ENCODE measurements around the gene CLMN. TPM values are rescaled to one million over a fixed set of nuclear protein-coding genes. Genes with fewer than 3 reads are reported as not detected.

Gene CLMN
- total and polyA plus RNA-seq, 2 experiments from 2014 or later = 3.2 to 5.7 TPM

- H3K4me3 Mint-ChIP-seq = no peak overlapping the region; the same call in 2 of the 3 replicates
- H3K27me3 Mint-ChIP-seq (ENCODE audit: insufficient read depth, low read depth, poor library complexity) = peaks cover 19% of the 10 kb centered on the region
- no peaks in the 10 kb centered on the region for H3K27me3 ChIP-seq (ENCODE audit: insufficient read depth)
- ATAC-seq (peak; percentile 18), DNase-seq (ENCODE audit: low spot score) (peak; percentile 17)
- H3K79me2 ChIP-seq (replicated peaks; ENCODE audit: insufficient read depth) = no peaks in the 10 kb centered on the region
- TF ChIP-seq ETS1 (IDR thresholded peaks at IDR 0.05) = no peak
- TF ChIP-seq EZH2phosphoT487 (IDR thresholded peaks at IDR 0.05; ENCODE audit: unreplicated experiment) = no peak
- TF ChIP-seq CTCF (conservative IDR thresholded peaks at IDR 0.05; ENCODE audit: low read depth in 2 of 2) = no peak
- TF ChIP-seq STAT1 (IDR thresholded peaks at IDR 0.05; ENCODE audit: unreplicated experiment) = no peak
- TF ChIP-seq EZH2 (IDR thresholded peaks at IDR 0.05; ENCODE audit: low read depth, unreplicated experiment) = no peak
- TF ChIP-seq ZNF462 (CRISPR knock-in tag; IDR thresholded peaks at IDR 0.05) = no peak
- H4K20me1 ChIP-seq (replicated peaks; ENCODE audit: insufficient read depth) = no peaks in the 10 kb centered on the region
- H3K9me3 Mint-ChIP-seq = no peaks in the 10 kb centered on the region
- 0 out of 2 replicates have a peak overlapping the region, but pooled peaks have one; percentile 51 for H3K4me2 ChIP-seq
- H3K27ac ChIP-seq (ENCODE audit: low read depth) = no peak overlapping the region
- H3K4me3 ChIP-seq = no peak overlapping the region
- no peaks in the 10 kb centered on the region for H3K9me2 ChIP-seq (ENCODE audit: insufficient read depth)
- H3K36me3 ChIP-seq (ENCODE audit: insufficient read depth) = no peaks in the 10 kb centered on the region
- peaks cover 34% of the 10 kb centered on the region for H3K4me1 ChIP-seq (ENCODE audit: insufficient read depth)
- no peaks in the 10 kb centered on the region for H3F3A ChIP-seq (replicated peaks; ENCODE audit: low read depth)
- peak overlapping the region; percentile 22; the same call in 1 of the 2 replicates for H3K27ac Mint-ChIP-seq
- H2AFZ ChIP-seq = 0 out of 2 replicates have a peak overlapping the region, but pooled peaks have one; percentile 32
- H3K4me1 Mint-ChIP-seq = peaks cover 49% of the 10 kb centered on the region
- H3K36me3 Mint-ChIP-seq (ENCODE audit: low read depth) = no peaks in the 10 kb centered on the region
These were observed 99.0 kb downstream of the CLMN start for GRCh38 chr14:95220663-95221231.
